ENCODE measurements around the gene AP1B1.

AP1B1 gene

GRCh38 chr22:29315286-29316140 lies 72.9 kb downstream of the AP1B1 start, which contains the start of gene RASL10A:
Gene RASL10A (minus strand): TSS chr22:29315697. CDS start chr22:29315246, 451 bp downstream.
- no peak for TF ChIP-seq CTCF (IDR thresholded peaks at IDR 0.05; ENCODE audit: low read depth, low read length)
- no peak for DNase-seq (ENCODE audit: extremely low read depth, low read depth)

GRCh38 chr22:29314537-29315285 lies 73.7 kb downstream of the AP1B1 start:
- TF ChIP-seq CTCF (IDR thresholded peaks at IDR 0.05; ENCODE audit: low read depth, low read length), result no peak
- no peak for DNase-seq (ENCODE audit: extremely low read depth, low read depth)

- TF ChIP-seq CTCF (IDR thresholded peaks at IDR 0.05; ENCODE audit: low read depth, low read length), result no peak
These were observed 74.5 kb downstream of the AP1B1 start for GRCh38 chr22:29313576-29314466.

GRCh38 chr22:29313126-29313575 lies 75.2 kb downstream of the AP1B1 start:
- peak; percentile 42 for TF ChIP-seq CTCF (IDR thresholded peaks at IDR 0.05; ENCODE audit: low read depth, low read length)

More at GRCh38 chr22:29313576-29314466, 74.5 kb downstream of the AP1B1 start:
- DNase-seq (ENCODE audit: extremely low read depth, low read depth), result no peak

GRCh38 chr22:29312218-29313125 lies 75.9 kb downstream of the AP1B1 start:
- no peak for DNase-seq (ENCODE audit: extremely low read depth, low read depth)
- no peak for TF ChIP-seq CTCF (IDR thresholded peaks at IDR 0.05; ENCODE audit: low read depth, low read length)

More at GRCh38 chr22:29313126-29313575, 75.2 kb downstream of the AP1B1 start:
- no peak for DNase-seq (ENCODE audit: extremely low read depth, low read depth)
